GM21529 (cell line): Measurements from ENCODE around the gene CYS1.
"Not testable (repeated sequence)": the region's sequence is repeated elsewhere in the genome, so short reads cannot be mapped to it uniquely, and the experiment has no call there.

Experiments
- ATAC-seq: cut with Tn5 transposase; IDR thresholded peaks from one replicate; pipeline ENCODE4 v1.9.1; 2021; ENCODE audit not compliant: unreplicated experiment

The CYS1 gene

DNA sequence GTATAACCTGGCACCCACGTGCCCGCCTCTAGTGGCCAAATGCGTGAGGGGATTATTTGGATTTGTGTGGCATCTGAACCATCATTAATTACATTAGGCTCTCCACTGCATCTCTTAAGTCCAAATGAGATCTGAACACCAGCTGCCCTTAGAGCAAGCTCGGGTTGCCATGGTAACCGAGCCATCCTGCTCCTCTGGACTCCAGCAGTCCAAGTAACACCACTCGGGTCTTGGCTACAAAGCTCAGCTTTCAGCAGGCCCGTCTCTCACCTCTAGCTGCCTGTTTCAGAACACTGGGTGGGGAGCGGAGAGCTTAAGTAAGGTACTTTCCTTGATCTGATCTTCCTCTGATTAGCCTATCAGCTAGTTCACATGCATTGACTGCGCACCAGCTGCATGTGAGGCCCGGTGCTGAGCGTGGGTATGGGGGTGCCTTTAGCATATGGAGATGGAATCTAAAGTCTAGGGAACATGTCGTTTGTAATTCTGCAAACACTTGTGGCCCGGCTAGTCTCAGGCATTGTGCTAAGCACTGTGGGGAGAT is 14.1 kb upstream of the CYS1 start:
- no peak for ATAC-seq

DNA sequence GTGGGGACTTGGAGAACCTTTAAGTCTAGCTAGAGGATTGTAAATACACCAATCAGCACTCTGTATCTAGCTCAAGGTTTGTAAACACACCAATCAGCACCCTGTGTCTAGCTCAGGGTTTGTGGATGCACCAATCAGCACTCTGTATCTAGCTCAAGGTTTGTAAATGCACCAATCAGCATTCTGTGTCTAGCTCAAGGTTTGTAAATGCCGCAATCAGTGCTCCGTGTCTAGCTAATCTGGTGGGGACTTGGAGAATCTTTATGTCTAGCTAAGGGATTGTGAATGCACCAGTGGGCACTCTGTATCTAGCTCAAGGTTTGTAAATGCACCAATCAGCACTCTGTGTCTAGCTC is 11.7 kb upstream of the CYS1 start:
- ATAC-seq = not testable (repeated sequence)

DNA sequence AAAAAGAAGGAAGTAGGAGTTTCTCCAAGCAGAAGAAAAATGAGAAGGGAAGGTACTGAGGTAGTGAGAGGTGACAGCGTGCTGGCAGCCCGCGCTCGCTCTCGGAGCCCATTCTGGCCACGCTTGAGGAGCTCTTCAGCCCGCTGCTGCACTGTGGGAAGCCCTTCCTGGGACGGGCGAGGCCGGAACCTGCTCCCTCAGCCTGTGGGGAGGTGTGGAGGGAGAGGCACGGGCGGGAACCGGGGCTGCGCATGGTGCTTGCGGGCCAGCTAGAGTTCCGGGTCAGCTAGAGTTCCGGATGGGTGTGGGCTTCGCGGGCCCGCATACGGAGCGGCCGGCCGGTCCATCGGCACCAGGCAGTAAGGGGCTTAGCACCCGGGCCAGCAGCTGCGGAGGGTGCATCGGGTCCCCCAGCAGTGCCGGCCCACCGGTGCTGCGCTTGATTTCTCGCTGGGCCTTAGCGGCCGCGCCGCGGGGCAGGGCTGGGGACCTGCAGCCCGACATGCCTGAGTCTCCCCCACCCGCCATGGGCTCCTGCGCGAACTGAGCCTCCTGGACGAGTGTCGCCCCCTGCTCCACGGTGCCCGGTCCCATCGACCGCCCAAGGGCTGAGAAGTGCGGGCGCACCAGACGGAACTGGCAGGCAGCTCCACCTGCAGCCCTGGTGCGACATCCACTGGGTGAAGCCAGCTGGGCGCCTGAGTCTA is 11.1 kb upstream of the CYS1 start:
- ATAC-seq = no peak

DNA sequence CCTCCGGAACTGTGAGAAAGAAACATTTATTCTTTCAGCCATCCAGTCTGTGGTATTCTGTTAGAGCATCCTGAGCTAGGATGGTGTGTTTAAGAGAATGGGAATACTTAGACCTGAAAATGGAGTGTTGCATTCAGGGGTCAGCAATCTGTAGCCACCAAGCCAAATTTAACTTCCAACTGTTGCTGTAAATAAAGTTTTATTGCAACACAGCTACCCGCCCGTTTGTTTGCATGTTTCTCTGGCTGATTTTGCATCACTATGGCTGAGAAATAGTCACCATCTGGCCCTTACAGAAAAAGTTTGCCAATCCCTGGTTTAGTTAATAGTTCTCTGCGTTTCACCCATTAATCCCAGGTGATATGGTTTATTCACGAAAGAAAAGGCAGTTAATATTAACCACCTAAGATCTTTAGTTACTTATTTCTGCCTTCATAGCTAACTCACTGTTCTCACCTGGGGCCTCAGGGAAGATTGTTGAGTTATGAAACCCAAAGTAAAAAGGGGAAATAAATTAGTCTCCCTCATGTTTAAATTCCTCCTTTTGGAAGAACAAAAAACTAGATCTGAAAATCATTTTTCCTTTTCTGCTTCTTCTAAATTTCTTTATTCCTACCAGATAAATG is 9.5 kb upstream of the CYS1 start:
- ATAC-seq = peak; percentile 61

DNA sequence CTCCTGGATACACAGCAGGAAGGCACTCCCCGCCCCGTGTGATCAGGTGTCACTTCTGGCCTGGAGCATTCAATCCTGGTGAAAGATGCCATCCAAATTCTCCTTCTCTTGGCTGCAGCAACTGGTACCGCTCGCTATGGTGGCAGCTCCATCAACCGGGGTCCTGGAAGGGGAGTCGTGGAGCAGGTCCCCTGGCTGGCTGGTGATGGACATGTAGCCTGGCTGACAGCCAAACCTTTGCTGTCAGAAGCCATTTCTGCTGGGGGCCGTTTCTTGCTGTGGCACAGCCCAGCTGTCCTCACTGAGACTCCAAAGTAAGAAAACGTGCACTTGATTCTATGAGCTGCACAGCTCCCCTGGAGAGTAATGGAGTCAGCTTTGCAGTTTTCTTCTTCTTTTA is 7.1 kb upstream of the CYS1 start:
- no peak for ATAC-seq

DNA sequence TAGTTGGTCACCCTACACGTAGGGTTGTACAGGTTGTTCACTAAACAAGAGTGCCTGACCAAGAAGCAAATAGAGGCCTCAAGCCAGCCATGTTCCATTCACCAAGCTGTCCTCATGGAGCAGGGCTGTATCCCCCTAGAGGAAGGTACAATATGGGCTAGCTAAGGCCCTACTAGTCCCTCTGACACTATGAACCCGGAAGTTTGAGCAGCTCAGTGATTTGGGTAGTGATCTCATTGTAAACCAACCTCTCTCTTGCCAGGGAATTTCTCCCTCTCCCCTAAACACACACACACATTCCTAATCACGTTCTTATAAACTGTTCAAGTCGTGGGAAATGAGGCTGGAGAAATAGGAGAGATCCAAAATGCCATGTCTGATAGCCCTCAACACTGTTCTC is 6.7 kb upstream of the CYS1 start:
- ATAC-seq = no peak

DNA sequence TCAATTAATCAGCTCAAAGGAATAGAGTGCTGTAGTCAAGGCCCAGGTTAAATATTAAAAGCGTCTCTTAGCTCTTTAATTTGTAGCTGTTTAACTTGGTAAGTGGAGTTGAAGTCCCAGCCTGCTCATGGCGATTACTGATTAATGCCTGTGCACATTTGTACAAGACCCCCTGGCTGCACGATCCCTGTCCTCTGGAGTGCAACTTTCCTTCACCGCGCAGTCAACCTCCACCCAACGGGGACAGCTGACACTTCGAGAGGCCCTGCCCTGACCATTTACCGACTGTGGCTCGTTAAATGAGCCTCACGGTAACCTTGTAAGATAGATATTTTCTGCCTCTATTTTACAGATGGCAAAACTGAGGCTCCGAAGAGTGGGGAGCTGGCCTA is 5.5 kb upstream of the CYS1 start:
- ATAC-seq = no peak

DNA sequence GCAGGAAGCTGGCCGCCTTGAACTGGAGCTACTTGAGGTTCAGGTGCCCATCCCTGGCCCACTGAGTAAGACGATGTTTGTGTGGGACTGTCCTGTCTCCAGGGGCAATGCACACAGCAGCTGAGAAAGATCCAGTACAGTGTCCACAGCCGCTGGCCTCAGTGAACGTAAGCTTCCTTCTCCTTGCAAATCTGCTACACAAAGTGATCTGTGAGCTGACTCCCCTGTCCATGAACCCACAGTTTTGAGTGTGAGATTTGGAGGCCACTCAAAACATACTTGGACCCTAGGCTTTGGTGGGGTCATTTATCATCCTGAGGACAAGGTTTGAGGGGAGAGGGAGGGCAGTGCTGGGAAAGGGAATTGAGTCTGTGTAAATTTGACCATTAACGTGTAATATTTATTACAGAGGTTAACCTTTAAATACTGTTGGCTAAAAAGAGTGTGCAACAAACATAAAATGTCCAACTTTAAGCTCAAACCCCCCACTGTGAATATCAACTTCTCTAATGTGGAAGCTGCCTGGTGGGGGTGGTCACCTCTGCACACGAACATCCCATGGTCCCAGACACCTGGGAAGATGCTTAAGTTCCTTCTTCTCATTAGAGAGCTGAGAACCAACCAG is 4.9 kb upstream of the CYS1 start:
- no peak for ATAC-seq

DNA sequence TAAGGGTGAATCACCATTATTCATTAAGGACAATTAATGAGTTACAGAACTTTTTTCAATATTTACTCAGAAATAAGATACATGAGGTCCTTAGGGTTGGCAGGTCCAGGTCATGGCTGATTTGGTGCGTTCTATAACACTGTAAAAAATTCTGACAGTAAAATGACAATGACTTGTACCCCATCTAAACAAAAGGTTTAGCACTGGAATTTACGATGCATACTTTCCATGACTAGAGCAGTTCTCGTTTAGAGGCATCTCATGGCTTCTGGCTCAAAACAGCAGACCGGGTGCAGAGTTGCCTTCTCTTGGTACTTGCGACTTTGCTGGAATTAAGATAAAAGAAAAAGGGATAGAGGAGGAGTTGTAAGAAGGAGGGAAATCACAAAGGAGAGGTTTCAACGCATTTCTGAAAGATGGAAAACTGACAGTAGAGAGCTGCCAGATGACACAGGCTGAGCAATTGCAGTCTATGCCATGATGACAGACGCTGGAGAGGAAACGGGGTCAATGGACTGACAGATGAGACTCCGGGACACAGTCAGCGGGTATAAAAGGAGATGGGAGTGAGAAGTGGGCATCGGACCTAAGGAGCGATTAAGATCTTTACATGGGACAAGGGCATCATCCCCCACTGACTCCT is 4.1 kb upstream of the CYS1 start:
- ATAC-seq = no peak

DNA sequence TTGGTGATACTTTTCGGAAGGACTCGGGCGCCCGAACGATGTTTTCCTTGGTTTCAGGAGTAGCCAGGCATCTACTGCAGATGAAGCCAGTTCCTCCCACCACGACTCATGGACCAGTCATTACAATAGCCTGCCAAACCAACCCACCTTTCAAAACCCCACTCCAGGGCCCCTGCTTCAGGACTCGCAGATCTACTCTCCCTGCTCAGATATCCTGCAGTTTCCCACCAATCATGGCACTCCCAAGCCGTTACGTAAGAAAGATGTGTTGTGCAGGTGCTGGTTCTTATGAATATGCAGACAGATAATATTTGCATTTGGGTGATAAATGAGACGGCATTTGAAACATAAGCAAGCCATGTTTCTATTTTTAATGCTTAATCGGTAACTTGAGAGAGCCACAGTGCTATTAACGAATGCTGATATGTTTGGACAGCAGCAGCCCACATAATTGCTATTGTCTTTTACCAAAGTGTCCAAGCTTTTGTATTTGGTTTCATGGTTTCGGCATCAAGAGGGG is 3.5 kb upstream of the CYS1 start:
- peak; percentile 39 for ATAC-seq

DNA sequence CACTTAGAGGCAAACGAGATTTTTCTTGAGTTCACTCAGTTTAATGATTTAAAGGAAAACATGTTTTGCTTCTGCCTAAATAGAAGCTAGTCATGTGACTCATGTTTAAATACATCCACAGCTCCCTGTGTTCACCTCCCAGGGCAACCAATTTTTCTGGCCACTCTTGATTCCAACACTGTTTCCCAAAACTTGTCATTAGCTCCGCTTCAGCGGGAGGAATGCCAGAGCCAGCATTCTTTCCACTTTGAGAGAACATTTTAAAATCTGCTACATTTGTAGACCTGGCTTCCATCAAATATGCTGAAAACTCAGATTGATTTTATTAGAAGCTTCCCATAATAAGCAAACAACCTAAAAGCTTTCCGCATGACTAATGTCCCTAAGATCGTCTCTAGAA is 2.8 kb upstream of the CYS1 start:
- ATAC-seq = no peak

DNA sequence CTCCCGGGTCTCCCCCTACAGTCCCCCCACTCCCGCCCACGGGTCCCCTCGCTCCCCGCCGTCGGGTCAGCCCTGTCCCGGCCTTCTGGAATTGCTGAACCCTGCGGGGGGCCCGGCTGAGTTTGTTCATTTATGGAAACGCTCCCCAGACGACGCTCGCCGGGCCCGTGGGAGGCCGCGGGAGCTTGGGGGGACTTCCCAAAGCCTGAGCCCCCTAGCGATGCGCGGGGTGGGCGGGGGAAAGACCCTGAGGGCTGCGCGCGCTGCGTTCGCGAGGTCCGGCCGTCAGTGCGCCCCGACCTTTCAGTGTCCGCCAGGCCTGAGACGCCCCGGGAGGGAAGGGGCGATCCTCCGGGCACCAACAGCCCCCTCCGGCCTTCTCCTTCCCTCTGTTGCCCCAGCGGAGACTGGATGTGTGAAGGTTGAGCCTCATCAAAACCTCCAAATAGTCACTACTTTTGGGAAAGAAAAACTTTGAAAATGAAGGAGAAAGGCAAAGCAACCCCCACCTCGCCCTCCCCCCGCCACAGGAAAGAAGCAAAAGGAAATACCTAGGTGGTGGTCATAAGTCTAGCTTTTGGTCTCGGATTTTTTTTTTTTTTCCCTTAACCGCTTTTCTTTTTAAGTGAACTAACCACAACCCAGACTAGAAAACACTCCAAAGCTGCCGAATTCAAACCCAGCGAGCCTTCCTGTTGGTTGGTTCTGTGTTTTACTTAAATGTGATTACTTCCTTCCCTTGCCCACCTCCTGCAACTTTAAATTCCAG is 509 bp upstream of the CYS1 start:
- ATAC-seq = peak; percentile 19

DNA sequence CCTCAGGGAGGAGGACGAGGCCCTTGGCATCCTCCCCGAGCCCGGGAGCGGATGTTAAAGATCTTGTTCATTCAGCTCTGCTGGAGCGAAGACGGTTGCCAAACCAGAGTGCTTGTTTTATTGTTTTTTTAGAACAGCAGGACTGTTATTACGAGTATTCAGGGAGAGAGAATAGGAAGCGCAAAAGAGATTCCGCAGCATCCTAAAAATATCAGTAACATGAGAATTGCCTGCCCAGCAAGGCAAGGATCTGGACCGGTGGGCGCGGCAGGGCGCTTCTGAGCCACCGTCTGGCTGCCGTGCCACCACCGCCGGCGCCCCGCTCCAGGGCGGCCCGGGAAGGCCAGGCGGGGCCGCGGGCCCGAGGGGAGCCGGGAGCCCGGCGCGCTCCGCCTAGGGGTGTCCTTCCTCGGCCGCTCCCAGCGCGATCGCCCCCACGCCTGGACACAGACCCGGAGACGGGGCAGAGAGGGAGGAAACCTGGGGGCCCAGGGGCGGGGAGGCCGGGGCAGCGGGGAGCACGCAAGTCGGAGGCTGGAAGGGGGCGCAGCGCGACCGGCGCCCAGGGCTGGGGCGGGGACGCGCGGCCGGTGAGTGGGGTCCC is 843 bp downstream of the CYS1 start:
- ATAC-seq = peak; percentile 20

DNA sequence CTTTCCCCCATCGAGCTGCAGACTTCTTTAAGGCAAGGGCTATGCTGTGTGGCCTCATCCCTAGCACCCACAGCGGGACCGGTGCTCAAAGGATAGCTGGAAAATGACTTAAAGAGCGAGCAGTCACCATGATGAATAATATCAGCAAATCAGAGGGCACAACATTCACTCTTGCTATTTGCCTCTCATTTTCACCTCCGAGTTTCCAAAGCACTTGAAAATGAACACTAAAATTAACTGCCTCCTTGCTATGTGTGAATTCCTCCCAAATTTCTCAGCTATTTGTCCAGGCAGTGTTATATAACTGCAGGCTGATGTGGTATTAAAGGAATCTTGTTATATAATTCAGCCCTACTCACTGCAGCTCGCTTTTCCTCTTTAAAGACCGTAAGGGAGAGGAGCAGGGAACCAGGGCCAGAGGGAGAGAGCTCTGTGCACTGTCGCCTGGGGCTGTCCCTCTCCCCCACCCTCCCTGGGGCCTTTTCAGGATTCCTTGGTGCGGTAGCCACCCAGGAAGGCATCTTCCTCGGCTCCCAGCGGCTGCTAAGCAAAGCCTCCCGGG is 1.4 kb downstream of the CYS1 start:
- ATAC-seq = no peak

DNA sequence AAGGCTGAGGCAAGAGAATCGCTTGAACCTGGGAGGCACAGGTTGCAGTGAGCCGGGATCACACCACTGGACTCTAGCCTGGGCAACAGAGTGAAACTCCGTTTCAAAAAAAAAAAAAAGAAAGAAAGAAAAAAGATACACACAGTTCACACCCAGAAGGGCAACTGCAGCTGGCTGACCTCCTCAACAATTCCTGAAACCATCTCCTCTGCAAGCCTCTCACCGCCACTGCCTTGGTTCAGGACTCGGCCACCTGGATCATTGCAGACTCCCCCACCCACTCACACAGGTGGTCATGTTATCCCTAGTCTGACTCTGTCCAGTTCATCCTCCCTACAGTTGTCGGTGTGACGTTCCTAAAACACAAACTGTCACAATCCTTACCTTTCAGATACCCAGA is 2.2 kb downstream of the CYS1 start:
- no peak for ATAC-seq

DNA sequence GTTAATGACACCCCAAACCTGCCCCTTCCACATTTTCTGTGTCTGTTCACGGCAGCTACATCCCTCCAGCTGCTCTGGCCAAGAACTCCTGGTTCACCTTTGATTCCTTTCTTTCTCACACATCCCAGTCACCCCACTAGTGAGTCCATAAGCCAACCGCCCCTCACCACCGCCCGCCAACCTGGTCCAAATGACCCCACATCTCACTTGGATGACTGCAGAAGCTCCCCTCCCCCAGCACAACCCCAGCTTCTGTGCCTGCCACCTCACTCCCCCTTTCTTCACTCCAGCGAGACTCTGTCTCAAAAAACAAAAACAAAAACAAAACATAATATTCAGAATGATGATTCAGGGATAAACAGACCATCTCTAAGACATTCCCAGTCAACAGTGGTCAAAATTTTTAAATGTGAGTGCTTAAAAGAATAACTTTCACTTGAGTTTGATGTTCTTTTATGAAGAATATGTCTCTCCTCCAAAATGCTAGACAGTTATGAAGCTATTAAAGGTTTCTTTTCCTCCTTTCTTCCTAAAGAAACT is 3.2 kb downstream of the CYS1 start:
- ATAC-seq = no peak

DNA sequence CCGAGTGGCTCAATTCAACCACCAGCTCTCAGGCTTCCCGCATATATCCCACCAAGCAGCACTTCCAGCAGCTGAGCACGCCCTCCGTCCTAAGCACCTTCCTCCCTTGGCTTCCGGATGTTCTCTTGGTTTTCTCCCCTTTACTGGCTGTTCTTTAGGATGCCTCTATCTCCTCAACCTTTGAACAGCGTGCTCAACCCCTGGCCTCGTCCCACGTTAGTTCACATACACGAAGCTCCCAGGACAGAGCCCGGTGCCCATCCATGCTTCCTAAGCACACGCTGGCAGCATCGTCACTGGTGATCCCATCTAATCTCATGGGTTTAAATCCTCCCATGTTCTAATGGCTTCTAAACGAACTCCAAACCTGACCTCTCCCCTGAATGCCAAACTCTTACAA is 3.7 kb downstream of the CYS1 start:
- no peak for ATAC-seq

DNA sequence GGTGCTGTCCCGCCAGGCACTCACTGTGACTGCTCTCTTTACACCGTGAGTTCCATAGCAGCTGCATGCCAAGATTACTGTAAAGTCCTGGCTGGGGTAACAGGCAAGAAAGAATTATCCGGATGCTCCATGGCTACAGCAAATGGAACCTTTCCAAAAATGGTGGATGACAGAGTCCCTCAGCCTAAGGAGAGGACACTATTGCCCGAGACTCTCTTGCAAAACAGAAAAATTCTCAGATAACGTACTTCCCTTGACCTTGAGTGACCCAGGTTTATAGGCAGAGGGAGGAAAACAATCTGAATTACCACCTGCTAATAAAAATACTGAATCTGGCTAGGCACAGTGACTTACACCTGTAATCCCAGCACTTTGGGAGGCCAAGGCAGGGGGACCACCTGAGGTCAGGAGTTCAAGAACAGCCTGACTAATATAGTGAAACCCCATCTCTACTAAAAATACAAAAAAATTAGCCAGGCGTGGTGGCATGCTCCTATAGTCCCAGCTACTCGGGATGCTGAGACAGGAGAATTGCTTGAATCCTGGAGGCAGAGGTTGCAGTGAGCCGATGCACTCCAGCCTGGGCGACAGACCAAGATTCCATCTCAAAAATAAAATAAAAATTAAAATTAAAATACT is 4.5 kb downstream of the CYS1 start:
- no peak for ATAC-seq

DNA sequence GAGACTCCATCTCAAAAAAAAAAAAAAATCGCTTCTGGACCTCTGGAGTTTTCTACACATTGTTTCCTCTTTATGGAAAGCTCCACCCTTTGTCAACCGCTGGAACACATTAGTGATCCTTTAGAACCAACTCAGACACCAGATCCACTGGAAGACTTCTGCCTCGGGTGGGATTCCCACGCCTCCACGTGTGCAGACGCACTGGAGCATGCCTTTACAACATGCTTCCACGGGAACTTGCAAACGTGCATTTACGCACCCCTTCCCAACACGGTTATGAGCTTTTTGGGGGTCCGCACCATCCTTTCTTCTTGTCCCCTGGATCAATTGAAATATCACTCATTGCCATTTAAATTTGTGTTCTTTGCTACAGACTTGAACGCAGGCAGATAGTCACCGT is 5.1 kb downstream of the CYS1 start:
- ATAC-seq = no peak
